ENCODE data around the gene SREBF2. TPM values are rescaled to one million over a fixed set of nuclear protein-coding genes. Genes with fewer than 3 reads are reported as not detected.

SREBF2 gene
- total and polyA plus RNA-seq, 2 of the 8 experiments (the other 6 are each of a cell fraction or from before 2014, with no cell fraction given), result 125 to 144 TPM

DNA sequence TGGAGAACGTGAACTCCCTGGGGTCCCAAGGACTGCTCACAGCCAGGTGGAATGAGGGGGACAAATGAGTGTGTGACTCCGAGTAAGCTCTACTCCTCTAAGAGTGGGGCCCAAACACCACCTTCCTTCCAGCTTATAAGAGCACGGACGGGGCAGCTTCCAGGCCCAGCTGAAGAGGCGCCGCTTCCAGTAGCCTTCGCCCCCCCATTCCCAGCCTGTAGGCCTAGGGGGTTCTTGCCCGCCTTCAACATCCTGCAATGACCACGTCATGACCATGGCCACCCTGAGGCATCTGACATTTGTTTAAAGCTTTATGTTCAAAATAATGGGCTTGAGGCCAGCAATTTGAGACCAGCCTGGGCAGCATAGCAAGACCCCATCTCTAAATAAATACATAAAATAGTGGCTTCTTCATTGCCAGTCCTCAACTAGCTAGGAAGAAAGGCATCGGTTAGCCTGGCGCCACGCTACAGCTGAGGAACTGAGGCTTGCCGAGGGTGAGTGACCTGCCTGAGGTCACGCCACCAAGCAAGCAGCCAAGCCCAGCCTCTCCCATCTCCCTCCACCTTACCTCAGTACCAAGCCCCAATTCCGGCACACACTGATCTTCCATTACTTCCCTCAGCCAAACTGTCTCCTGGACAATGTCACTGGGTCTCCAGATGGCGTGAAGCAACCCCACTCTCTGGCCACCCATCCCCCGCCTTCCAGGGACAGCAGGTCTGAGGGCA is 101.5 kb downstream of the SREBF2 start (continued):
- TF ChIP-seq SP4 (IDR thresholded peaks at IDR 0.05; ENCODE audit: low read length) (no peak), KDM1A (IDR thresholded peaks at IDR 0.05; ENCODE audit: borderline replicate concordance, low read length) (no peak), MAFK (IDR thresholded peaks at IDR 0.05; ENCODE audit: low read depth, low read length) (no peak), RXRA (IDR thresholded peaks at IDR 0.05; ENCODE audit: insufficient read depth, low read depth, low read length) (no peak)

Measured in H1 (cell line).